Keratinocyte (primary cell): Measurements from ENCODE around the gene TTC28. TPM values are rescaled to one million over a fixed set of nuclear protein-coding genes. Genes with fewer than 3 reads are reported as not detected.

Experiments used
- DNase-seq: peaks from one replicate; pipeline ENCODE4 v3.0.0-alpha.2; 2011; ENCODE audit warnings: low read depth, missing footprints, low spot score
- FAIRE-seq: peaks from 2 replicates; lab custom pipeline; 2011; peaks lifted over from hg19 to GRCh38; lab: Jason Lieb, UNC
- H2AFZ ChIP-seq: 2 replicates; pipeline ENCODE4 v1.6.0; 2012; ENCODE audit warnings: low read length, control low read depth, inconsistent platforms; ENCODE audit not compliant: control insufficient read depth
- H3K27ac ChIP-seq: 2 replicates; pipeline ENCODE4 v1.5.1; 2011; ENCODE audit warnings: low read length; ENCODE audit not compliant: control insufficient read depth, insufficient read depth
- H3K27me3 ChIP-seq: 3 replicates; pipeline ENCODE4 v1.6.0; 2011; ENCODE audit warnings: low read length; ENCODE audit not compliant: control insufficient read depth, insufficient read depth; ENCODE audit errors: extremely low read depth
- H3K36me3 ChIP-seq, 2 experiments: 2 replicates in 1 of 2; 3 replicates in 1 of 2; pipeline ENCODE4 v1.5.1; 2011; ENCODE audit warnings: low read length in 2 of 2, mild to moderate bottlenecking in 1 of 2; ENCODE audit not compliant: control insufficient read depth in 2 of 2, insufficient read depth in 2 of 2; ENCODE audit errors: extremely low read depth in 1 of 2
- H3K4me1 ChIP-seq: 3 replicates; pipeline ENCODE4 v1.5.1; 2011; ENCODE audit warnings: low read length; ENCODE audit not compliant: control insufficient read depth, insufficient read depth; ENCODE audit errors: extremely low read depth
- H3K4me2 ChIP-seq: 3 replicates; pipeline ENCODE4 v1.6.0; 2011; ENCODE audit warnings: low read depth, low read length; ENCODE audit not compliant: control insufficient read depth, insufficient read depth; ENCODE audit errors: extremely low read depth
- H3K4me3 ChIP-seq, 3 experiments: fragments of 200-600 bp in 1 of 3; sonication (generic) in 1 of 3; 2 replicates in 2 of 3; 3 replicates in 1 of 3; pipeline ENCODE4 v1.5.1; 2011 to 2016; ENCODE audit warnings: low read length in 3 of 3, mild to moderate bottlenecking in 3 of 3, control low read depth in 2 of 3, inconsistent platforms in 1 of 3, low read depth in 1 of 3, mixed read lengths in 1 of 3, mixed run types in 1 of 3, moderate library complexity in 1 of 3; ENCODE audit not compliant: control insufficient read depth in 2 of 3, insufficient read depth in 2 of 3; ENCODE audit errors: extremely low read depth in 1 of 3
- H3K79me2 ChIP-seq: 2 replicates; pipeline ENCODE4 v1.6.0; 2012; ENCODE audit warnings: low read length; ENCODE audit not compliant: control insufficient read depth, insufficient read depth
- H3K9ac ChIP-seq: 3 replicates; pipeline ENCODE4 v1.6.0; 2011; ENCODE audit warnings: low read length; ENCODE audit not compliant: control insufficient read depth, insufficient read depth; ENCODE audit errors: extremely low read depth
- H3K9me1 ChIP-seq: 3 replicates; pipeline ENCODE4 v1.6.0; 2011; ENCODE audit warnings: low read length; ENCODE audit not compliant: control insufficient read depth, insufficient read depth; ENCODE audit errors: extremely low read depth
- H3K9me3 ChIP-seq: 2 replicates; pipeline ENCODE4 v1.5.1; 2012; ENCODE audit warnings: low read depth, low read length; ENCODE audit not compliant: control insufficient read depth
- H4K20me1 ChIP-seq: 3 replicates; pipeline ENCODE4 v1.6.0; 2011; ENCODE audit warnings: low read length; ENCODE audit not compliant: control insufficient read depth, insufficient read depth; ENCODE audit errors: extremely low read depth
- EZH2 ChIP-seq: IDR thresholded peaks from one replicate; pipeline ENCODE4 v1.6.1; 2012; ENCODE audit warnings: inconsistent platforms, mild to moderate bottlenecking, low read length, moderate library complexity
- dilution Hi-C: fragments of 300-500 bp; cut with MboI; formaldehyde crosslinking; loops from one replicate; pipeline ENCODE4 v1.7.0; 2020; ENCODE audit warnings: low sequenced_read_pairs; ENCODE audit not compliant: extremely low pct_ligation_motif_present
- polyA plus RNA-seq, 5 experiments: library from polyadenylated mRNA; depleted of rRNA in 3 of 5; stranded (reverse) in 3 of 5; stranded (forward) in 1 of 5; unstranded in 1 of 5; fragments of >200 nt; gene quantifications; 1 replicate in 1 of 5; 2 replicates in 3 of 5; 3 replicates in 1 of 5; pipeline versions ENCODE4 v1.2.1 to v1.2.3, GENCODE V29; 2011 to 2012; ENCODE audit warnings: missing spikeins in 2 of 5, low read depth in 1 of 5, low replicate concordance in 1 of 5
- TF ChIP-seq, protein P1 (sequence below), 3 experiments: IDR thresholded peaks in 1 of 3; conservative IDR thresholded peaks in 1 of 3; optimal IDR thresholded peaks in 1 of 3; 2 replicates in 2 of 3; 3 replicates in 1 of 3; pipeline versions ENCODE3 to v1.5.1; 2011; ENCODE audit warnings: low read length in 3 of 3, mild to moderate bottlenecking in 3 of 3, moderate library complexity in 2 of 3, control low read depth in 1 of 3, inconsistent platforms in 1 of 3; ENCODE audit not compliant: insufficient read depth in 2 of 3; ENCODE audit errors: extremely low read depth in 1 of 3

TTC28 gene
- polyA plus RNA-seq, 1 donor (not counting 4 experiments of a cell fraction or from before 2014, with no cell fraction given): 0.66 TPM

DNA sequence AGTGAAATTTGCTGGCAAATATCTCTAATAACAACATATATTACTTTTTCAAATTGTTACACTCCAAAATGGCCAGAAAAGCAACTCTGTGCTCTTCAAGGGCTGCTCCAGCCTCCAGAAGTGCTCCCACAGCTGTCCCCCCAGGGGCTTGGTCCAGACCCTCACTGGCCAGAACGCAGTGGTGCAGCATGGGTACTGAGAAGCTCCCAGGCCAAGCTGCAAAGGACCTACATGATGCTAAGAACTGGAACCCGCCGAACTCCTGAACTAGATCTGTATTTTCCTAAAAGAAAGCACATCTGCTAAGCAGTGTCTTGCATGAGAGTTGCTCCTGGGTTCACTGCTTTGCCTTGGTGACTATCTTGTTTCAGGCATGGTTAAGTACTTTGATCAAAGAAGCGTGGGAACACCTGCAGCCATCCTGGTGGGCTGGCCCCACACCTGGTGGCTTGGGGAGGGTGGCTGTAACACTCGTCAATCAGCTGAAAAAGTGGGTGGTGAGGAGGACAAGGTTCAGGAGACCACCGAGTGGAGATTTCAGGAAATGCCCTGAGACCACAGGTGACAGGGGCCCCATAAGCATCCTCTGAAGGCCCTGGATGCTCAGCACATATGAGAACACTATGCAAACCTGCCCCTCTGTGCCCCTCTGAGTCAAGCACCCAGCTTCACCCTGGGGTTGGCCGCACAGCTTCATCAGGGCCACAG, 687.9 kb downstream of the TTC28 start:
- Histone ChIP-seq H2AFZ (no peak overlapping the region), H3K4me1 (no peaks in the 10 kb centered on the region), H3K9me1 (no peaks in the 10 kb centered on the region), H3K27ac (no peak overlapping the region), H3K27me3 (no peaks in the 10 kb centered on the region), H3K4me3 (no peak overlapping the region), H3K36me3 (no peaks in the 10 kb centered on the region), H3K4me2 (no peak overlapping the region), H3K9ac (no peak overlapping the region), H3K79me2 (no peaks in the 10 kb centered on the region), H3K9me3 (no peaks in the 10 kb centered on the region), H4K20me1 (no peaks in the 10 kb centered on the region)
- DNase-seq: no peak
- TF ChIP-seq, protein P1, sequence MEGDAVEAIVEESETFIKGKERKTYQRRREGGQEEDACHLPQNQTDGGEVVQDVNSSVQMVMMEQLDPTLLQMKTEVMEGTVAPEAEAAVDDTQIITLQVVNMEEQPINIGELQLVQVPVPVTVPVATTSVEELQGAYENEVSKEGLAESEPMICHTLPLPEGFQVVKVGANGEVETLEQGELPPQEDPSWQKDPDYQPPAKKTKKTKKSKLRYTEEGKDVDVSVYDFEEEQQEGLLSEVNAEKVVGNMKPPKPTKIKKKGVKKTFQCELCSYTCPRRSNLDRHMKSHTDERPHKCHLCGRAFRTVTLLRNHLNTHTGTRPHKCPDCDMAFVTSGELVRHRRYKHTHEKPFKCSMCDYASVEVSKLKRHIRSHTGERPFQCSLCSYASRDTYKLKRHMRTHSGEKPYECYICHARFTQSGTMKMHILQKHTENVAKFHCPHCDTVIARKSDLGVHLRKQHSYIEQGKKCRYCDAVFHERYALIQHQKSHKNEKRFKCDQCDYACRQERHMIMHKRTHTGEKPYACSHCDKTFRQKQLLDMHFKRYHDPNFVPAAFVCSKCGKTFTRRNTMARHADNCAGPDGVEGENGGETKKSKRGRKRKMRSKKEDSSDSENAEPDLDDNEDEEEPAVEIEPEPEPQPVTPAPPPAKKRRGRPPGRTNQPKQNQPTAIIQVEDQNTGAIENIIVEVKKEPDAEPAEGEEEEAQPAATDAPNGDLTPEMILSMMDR (optimal IDR thresholded peaks at IDR 0.05 in 1 of 3, IDR thresholded peaks at IDR 0.05 in 1 of 3, conservative IDR thresholded peaks at IDR 0.05 in 1 of 3; ENCODE audit: extremely low read depth in 1 of 3, insufficient read depth in 2 of 3, low read length in 3 of 3): no peak
- TF ChIP-seq EZH2: no peak
- dilution Hi-C loops: no loop called here
- FAIRE-seq: no peak

DNA sequence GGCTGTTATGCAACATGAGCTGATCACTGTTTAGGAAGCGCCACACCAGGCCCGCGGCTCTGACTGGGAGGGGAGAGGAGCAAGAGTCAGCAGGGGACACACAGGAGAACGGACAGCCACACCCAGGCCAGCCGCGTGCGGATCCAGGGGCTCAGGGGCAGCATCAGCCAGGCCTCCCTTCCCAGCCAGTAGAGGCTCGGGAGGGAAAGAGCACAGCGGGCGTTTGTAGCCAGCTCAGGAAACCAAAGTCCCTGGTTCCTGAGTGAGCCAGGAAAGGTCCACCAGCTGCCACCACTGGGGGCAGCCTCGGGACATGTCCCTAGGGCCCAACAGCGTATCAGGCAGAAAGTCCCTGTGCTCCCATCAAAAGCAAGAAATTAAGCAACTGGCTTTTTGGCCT, 688.8 kb downstream of the TTC28 start:
- no peak overlapping the region for H3K4me2 ChIP-seq
- no peak for DNase-seq
- dilution Hi-C loops: no loop called here
- H4K20me1 ChIP-seq: no peaks in the 10 kb centered on the region
- H3K9me1 ChIP-seq: no peaks in the 10 kb centered on the region
- no peaks in the 10 kb centered on the region for H3K4me1 ChIP-seq
- no peak for TF ChIP-seq EZH2
- TF ChIP-seq, protein P1 (optimal IDR thresholded peaks at IDR 0.05 in 1 of 3, IDR thresholded peaks at IDR 0.05 in 1 of 3, conservative IDR thresholded peaks at IDR 0.05 in 1 of 3; ENCODE audit: extremely low read depth in 1 of 3, insufficient read depth in 2 of 3, low read length in 3 of 3): peak; percentile 29 to 42 (median 34)
- H3K27me3 ChIP-seq: no peaks in the 10 kb centered on the region
- no peaks in the 10 kb centered on the region for H3K9me3 ChIP-seq
- no peak for FAIRE-seq
- H3K36me3 ChIP-seq: no peaks in the 10 kb centered on the region
- H3K27ac ChIP-seq: no peak overlapping the region
- no peak overlapping the region for H2AFZ ChIP-seq
- H3K79me2 ChIP-seq: no peaks in the 10 kb centered on the region
- H3K9ac ChIP-seq: no peak overlapping the region
- H3K4me3 ChIP-seq: no peak overlapping the region
